Neural crest cell (in vitro differentiated cells): Measurements from ENCODE around the gene PLD2. TPM values are rescaled to one million over a fixed set of nuclear protein-coding genes. Genes with fewer than 3 reads are reported as not detected.

Source experiments
- DNase-seq: peaks from one replicate; pipeline ENCODE4 v3.0.0; 2021; ENCODE audit warnings: low read depth, mixed read lengths, low spot score
- H3K27ac Mint-ChIP-seq: one replicate; pipeline ENCODE4 v1.8.0; 2021; ENCODE audit warnings: mild to moderate bottlenecking, mixed read lengths; ENCODE audit not compliant: unreplicated experiment
- H3K27me3 Mint-ChIP-seq: 2 replicates; pipeline ENCODE4 v1.8.0; 2021; ENCODE audit warnings: low read depth, mild to moderate bottlenecking, mixed read lengths
- H3K36me3 Mint-ChIP-seq: 2 replicates; pipeline ENCODE4 v1.8.0; 2021; ENCODE audit warnings: low read depth, mild to moderate bottlenecking, mixed read lengths
- H3K4me1 Mint-ChIP-seq: 2 replicates; pipeline ENCODE4 v1.8.0; 2021; ENCODE audit warnings: mixed read lengths
- H3K4me3 Mint-ChIP-seq: one replicate; pipeline ENCODE4 v1.8.0; 2021; ENCODE audit warnings: mild to moderate bottlenecking, mixed read lengths
- H3K9me3 Mint-ChIP-seq: 2 replicates; pipeline ENCODE4 v1.8.0; 2021; ENCODE audit warnings: mixed read lengths
- total RNA-seq: library from RNA; stranded (reverse); gene quantifications from 2 replicates; pipeline ENCODE4 v1.2.1, GENCODE V29; 2021
- TF ChIP-seq, protein P1 (sequence below): fragments of 200-600 bp; sonication (generic); conservative IDR thresholded peaks from 2 replicates; pipeline ENCODE4 v1.5.0; 2021; ENCODE audit warnings: antibody characterized with exemption, mild to moderate bottlenecking

PLD2 gene
- total RNA-seq, 1 donor from 2014 or later = 54.8 TPM

DNA sequence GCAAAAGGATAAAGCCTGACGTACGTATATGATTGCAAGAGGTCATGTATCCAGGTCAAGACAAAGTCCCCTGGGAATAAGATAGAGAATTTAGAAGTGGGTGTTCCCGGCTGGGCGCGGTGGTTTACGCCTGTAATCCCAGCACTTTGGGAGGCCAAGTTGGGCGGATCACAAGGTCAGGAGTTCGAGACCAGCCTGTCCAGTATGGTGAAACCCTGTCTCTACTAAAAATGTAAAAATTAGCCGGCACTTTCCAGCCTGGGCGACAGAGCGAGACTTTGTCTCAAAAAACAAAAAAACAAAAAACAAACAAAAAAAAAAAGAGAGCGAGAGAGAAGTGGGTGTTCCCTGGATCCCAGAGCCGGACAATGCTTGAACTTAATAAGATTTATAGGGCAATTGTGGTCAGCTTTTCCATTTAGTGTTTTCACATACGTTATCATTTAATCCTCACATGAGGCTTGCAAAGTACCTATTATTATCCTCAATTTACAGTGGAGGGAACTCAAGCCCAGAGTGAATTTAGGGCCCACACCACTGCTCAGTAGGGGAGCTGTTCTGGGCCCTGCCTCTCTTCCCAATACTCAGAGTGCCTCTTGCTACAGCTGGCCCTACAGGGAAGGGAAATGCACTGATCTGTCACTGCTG lies 18.7 kb upstream of the PLD2 start:
- Mint-ChIP-seq H3K4me3 (peak overlapping the region; percentile 85), H3K9me3 (no peaks in the 10 kb centered on the region), H3K4me1 (peaks cover 17% of the 10 kb centered on the region), H3K27me3 (peaks cover 41% of the 10 kb centered on the region), H3K36me3 (no peaks in the 10 kb centered on the region), H3K27ac (no peak overlapping the region)
- no peak for DNase-seq
- TF ChIP-seq, protein P1, sequence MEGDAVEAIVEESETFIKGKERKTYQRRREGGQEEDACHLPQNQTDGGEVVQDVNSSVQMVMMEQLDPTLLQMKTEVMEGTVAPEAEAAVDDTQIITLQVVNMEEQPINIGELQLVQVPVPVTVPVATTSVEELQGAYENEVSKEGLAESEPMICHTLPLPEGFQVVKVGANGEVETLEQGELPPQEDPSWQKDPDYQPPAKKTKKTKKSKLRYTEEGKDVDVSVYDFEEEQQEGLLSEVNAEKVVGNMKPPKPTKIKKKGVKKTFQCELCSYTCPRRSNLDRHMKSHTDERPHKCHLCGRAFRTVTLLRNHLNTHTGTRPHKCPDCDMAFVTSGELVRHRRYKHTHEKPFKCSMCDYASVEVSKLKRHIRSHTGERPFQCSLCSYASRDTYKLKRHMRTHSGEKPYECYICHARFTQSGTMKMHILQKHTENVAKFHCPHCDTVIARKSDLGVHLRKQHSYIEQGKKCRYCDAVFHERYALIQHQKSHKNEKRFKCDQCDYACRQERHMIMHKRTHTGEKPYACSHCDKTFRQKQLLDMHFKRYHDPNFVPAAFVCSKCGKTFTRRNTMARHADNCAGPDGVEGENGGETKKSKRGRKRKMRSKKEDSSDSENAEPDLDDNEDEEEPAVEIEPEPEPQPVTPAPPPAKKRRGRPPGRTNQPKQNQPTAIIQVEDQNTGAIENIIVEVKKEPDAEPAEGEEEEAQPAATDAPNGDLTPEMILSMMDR = no peak

DNA sequence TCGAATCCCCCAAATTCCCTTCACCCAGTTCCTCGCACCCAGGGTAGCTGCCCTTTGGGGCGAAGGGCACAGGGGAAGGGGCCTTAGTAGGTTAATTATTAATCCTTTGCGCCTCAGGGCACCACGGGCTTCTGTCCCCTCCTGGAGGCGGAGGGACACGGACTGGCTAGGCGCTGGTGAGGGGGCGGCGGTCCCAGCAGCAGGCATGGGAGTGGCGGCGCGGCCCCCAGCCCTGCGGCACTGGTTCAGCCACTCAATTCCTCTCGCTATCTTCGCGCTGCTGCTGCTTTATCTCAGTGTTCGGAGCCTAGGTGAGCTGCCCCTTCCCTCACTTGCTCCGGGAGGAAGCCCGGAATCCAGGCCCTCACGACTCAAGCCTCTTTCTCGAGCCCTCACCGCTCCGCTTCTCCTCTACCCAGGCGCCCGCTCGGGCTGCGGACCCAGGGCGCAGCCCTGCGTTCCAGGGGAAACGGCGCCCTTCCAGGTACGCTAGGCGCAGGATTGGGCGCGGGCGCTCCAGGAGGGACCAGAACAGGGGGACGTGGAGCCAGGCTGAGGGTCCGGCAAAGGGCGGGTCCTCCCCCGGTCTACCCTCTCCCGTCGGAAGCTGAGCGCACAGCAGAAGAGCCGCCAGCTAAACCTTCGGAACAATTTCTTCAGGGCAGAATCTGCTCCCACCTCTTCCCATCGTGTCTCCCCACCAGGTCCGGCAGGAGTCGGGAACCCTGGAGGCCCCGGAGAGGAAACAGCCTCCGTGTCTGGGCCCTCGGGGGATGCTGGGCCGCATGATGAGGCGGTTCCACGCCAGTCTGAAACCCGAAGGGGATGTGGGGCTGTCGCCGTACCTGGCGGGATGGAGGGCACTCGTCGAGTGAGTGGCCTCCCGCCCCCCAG lies 17.9 kb upstream of the PLD2 start, which contains the start of gene GLTPD2:
GLTPD2 (plus strand) TSS at position 158 of the 894 bp plus-strand sequence; CDS start at position 206, 48 bp downstream.
- Mint-ChIP-seq H3K27ac (no peak within 1 kb of the TSS), H3K9me3 (no peaks in the 10 kb centered on the region), H3K36me3 (no peaks in the 10 kb centered on the region), H3K4me3 (peak within 1 kb of the TSS; percentile 85), H3K4me1 (peaks cover 17% of the 10 kb centered on the region), H3K27me3 (peaks cover 39% of the 10 kb centered on the region)
- TF ChIP-seq, protein P1 = no peak
- DNase-seq = peak; percentile 9

GRCh38 chr17:4789701-4789950 lies 17.3 kb upstream of the PLD2 start:
- Mint-ChIP-seq H3K27me3 (peaks cover 39% of the 10 kb centered on the region), H3K4me3 (peak overlapping the region; percentile 85), H3K27ac (no peak overlapping the region), H3K36me3 (no peaks in the 10 kb centered on the region), H3K9me3 (no peaks in the 10 kb centered on the region), H3K4me1 (peaks cover 17% of the 10 kb centered on the region)
- TF ChIP-seq, protein P1 = no peak
- no peak for DNase-seq

DNA sequence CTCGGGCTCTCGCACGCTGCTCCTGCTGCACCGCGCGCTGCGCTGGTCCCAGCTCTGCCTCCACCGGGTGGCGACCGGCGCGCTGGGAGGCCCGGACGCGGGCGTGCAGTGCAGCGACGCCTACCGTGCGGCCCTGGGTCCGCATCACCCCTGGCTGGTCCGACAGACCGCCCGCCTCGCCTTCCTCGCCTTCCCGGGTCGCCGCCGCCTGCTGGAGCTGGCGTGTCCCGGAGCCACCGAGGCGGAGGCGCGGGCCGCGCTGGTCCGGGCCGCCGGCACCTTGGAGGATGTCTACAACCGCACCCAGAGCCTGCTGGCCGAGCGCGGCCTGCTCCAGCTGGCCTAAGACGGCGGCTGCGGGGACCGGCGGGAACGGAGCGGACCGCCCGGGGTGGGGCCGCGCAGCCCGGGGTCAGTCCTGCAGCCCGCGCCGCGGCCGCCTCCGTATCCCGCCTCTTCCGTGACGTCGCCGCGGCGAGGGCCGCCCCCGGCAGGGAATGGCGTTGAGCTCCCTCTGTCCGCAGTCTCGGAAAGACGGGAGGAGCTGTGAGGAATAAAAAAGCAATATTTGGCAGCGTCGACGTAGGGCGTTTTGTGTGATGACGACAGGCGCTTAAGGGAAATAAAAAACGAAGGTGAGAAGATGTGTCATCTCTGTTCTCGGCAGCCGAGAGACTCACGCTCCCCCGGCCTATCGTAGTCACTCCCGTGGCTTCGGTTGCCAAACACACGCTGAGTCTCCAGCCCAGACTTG lies 16.8 kb upstream of the PLD2 start:
- H3K4me3 Mint-ChIP-seq = peak overlapping the region; percentile 74
- peak overlapping the region; percentile 76 for H3K27ac Mint-ChIP-seq
- no peaks in the 10 kb centered on the region for H3K9me3 Mint-ChIP-seq
- TF ChIP-seq, protein P1 = peak; percentile 79
- no peaks in the 10 kb centered on the region for H3K36me3 Mint-ChIP-seq
- peaks cover 39% of the 10 kb centered on the region for H3K27me3 Mint-ChIP-seq
- peaks cover 17% of the 10 kb centered on the region for H3K4me1 Mint-ChIP-seq
- DNase-seq = peak; percentile 81

DNA sequence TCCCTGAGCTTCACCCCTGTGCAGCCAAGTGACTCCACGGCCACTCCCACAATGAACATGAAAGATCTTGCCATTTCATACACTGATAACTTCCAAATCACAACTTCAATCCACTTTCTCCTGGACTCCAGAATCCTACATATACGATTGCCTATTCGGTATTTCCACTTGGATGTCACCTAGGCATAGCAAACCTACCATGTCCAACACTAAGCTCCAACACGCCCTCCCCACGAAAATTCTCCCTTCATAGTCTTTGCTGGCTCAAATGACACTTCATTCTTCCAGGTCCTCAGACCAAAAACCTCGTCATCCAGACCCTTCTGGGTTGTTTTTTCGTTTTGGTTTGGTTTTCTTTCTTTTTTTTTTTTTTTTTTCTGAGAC lies 16.3 kb upstream of the PLD2 start:
- Mint-ChIP-seq H3K27me3 (peaks cover 39% of the 10 kb centered on the region), H3K4me3 (peak overlapping the region; percentile 74), H3K36me3 (no peaks in the 10 kb centered on the region), H3K27ac (no peak overlapping the region), H3K4me1 (peaks cover 18% of the 10 kb centered on the region), H3K9me3 (no peaks in the 10 kb centered on the region)
- TF ChIP-seq, protein P1 = no peak
- DNase-seq = no peak
